NT2/D1 (cell line): ENCODE results near the gene HOXD8.

Experiments used
- DNase-seq: peaks from one replicate; pipeline ENCODE4 v3.0.0-alpha.2; 2011; ENCODE audit warnings: low read depth, low spot score
- H3K27me3 ChIP-seq: 2 replicates; pipeline ENCODE4 v1.6.0; 2011; ENCODE audit warnings: mild to moderate bottlenecking; ENCODE audit not compliant: insufficient read length, insufficient read depth
- H3K36me3 ChIP-seq: 2 replicates; pipeline ENCODE4 v1.6.1; 2011; ENCODE audit warnings: mild to moderate bottlenecking, low read length, mixed read lengths; ENCODE audit not compliant: insufficient read depth, insufficient read length
- H3K4me1 ChIP-seq: 2 replicates; pipeline ENCODE4 v1.5.1; 2011; ENCODE audit not compliant: insufficient read depth, insufficient read length
- H3K4me3 ChIP-seq: 2 replicates; pipeline ENCODE4 v1.5.1; 2011; ENCODE audit warnings: low read depth; ENCODE audit not compliant: insufficient read length
- H3K9ac ChIP-seq: 2 replicates; pipeline ENCODE4 v1.6.0; 2011; ENCODE audit warnings: low read depth; ENCODE audit not compliant: insufficient read length
- H3K9me3 ChIP-seq: 2 replicates; pipeline ENCODE4 v1.5.1; 2011; ENCODE audit warnings: mild to moderate bottlenecking, low read length; ENCODE audit not compliant: insufficient read depth
- SUZ12 ChIP-seq: IDR thresholded peaks from 2 replicates; pipeline ENCODE4 v1.6.1; 2011; ENCODE audit not compliant: insufficient read length, insufficient read depth; ENCODE audit errors: extremely low read depth
- YY1 ChIP-seq: IDR thresholded peaks from 2 replicates; pipeline ENCODE4 v1.6.1; 2011; ENCODE audit not compliant: insufficient read length, insufficient read depth
- ZNF274 ChIP-seq: IDR thresholded peaks from 2 replicates; pipeline ENCODE4 v1.6.1; 2011; ENCODE audit warnings: mild to moderate bottlenecking, low read depth, low read length

Gene HOXD8

DNA sequence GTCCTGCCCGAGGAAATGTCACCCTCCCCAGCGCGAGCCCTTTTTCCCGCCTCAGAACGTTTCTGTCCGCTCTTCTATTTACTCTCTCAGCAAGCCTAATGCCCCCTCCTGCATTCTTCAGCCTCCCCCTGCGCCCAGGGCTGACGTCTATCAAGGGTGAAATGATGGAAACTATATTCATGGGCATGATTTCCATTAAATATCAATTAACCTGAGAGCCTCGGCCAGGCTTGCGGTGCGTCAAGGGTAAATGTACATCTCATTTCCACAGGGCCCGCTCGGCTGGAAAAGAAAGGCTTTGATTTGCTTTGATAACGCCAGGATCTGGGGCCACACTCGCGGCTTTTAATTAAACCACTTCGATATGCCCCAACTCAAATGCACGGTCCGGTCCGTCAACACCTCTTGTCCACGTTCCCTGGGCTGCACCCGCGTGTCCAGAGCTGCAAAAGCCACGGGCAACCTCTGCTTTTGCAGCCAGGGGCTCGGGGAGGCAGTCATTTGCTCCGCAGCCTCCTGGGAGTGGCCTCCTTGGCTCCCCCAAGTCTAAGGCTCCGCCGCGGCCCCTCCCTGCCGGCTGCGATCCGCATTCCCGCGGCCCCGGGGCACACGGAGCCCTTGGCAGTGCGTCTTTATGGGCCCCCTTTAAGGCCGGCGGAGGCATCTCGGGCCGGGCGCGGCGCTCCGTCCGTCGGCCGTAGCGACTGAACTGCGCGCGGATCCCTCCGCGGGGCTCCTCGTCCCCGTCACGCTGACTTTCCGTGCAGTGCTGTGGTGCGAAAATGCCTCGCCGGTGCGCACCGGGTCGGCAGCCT is at the start of gene HOXD8:
TSS of gene HOXD8 (plus strand) at position 724 of the 815 bp plus-strand sequence. CDS start 662 bp downstream, outside the sequence.
- H3K9ac ChIP-seq, result peak within 1 kb of the TSS; percentile 56
- no peaks in the 10 kb centered on the region for H3K9me3 ChIP-seq
- peaks cover 9% of the 10 kb centered on the region for H3K4me1 ChIP-seq
- DNase-seq, result no peak
- peaks cover 99% of the 10 kb centered on the region for H3K27me3 ChIP-seq
- TF ChIP-seq SUZ12, result no peak
- no peak for TF ChIP-seq ZNF274
- peak within 1 kb of the TSS; percentile 39 for H3K4me3 ChIP-seq
- H3K36me3 ChIP-seq, result no peaks in the 10 kb centered on the region

DNA sequence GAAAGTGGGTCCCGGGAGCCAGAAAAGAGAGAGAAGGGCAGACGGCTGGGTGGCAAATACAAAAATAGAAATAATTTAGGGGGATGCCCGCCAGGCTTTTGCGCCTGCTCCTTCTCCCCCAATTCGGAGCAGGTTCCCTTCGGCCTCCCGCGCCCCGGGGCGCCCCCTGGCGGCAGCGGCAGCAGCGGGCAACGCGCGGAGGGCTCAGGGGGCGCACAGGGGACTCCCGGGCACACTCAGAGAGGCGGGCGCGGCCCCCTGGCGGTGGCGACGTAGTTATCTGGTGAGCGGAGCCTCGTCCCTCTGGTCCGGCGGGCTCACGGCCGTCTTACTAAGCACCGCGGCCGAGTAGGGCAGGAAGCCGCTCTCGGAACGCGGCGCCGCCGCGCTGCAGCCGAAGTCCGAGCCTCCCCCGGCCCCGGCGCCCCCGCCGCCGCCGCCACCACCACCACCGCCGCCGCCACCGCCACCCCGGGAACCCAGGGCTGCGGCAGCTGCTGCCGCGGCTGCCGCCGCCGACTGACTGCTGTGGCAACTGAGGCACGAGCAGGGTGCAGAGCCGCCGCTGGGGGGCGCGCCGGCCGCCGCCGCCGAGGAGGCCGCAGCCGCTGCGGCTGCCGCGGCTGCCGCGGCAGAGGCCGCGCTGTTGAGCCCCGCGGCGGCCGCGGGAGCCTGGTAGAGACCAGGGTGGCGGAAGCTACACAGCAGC is 49.5 kb upstream of the HOXD8 start:
- Histone ChIP-seq H3K4me3 (peak overlapping the region; percentile 25), H3K27me3 (peaks cover 47% of the 10 kb centered on the region), H3K9me3 (peaks cover 39% of the 10 kb centered on the region), H3K9ac (no peak overlapping the region), H3K4me1 (no peaks in the 10 kb centered on the region), H3K36me3 (no peaks in the 10 kb centered on the region)
- no peak for TF ChIP-seq SUZ12
- no peak for TF ChIP-seq YY1
- no peak for TF ChIP-seq ZNF274
- no peak for DNase-seq

DNA sequence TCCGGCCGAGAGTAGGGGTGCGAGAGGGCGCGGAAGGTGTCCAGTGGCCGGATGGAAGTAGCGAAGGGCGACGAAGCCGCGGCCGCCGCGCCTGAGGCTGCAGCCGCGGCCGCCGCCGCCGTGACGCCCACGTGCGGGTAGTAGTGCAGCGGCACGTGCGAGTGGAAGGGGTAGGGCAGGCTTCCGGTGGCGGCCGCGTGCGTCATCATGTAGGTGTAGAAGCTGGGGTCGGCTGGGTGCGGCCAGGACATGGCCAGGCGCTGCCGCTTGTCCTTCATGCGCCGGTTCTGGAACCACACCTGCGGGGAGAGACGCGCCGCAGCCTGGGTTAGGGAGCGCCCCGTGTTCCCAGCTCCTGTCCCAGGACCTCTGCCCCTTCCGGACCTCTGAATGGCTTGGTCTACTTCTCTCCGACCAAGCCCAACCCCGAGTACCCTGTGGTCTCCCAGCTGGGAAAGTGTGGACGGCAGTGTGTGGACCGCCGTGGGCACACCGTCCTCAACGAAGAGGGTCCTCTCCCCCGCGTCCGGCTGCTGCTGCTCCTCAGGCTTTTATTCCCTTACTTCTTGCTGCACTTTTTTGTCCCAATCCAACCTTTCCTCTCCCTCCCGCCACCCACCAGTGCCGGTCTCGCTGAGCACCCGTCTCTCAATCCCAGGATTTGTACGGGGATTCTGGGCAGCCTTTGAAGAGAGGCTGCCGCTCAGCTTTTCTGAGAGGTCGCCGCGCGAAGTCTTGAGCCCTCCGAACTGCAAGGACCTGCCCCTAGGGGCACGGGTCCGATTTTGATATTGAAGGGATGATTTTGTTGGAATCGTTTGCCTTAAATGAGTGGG is 48.7 kb upstream of the HOXD8 start:
- Histone ChIP-seq H3K9me3 (peaks cover 39% of the 10 kb centered on the region), H3K27me3 (peaks cover 55% of the 10 kb centered on the region), H3K9ac (no peak overlapping the region), H3K4me1 (no peaks in the 10 kb centered on the region), H3K4me3 (peak overlapping the region; percentile 25), H3K36me3 (no peaks in the 10 kb centered on the region)
- TF ChIP-seq SUZ12, result no peak
- no peak for TF ChIP-seq ZNF274
- no peak for TF ChIP-seq YY1
- DNase-seq, result no peak

DNA sequence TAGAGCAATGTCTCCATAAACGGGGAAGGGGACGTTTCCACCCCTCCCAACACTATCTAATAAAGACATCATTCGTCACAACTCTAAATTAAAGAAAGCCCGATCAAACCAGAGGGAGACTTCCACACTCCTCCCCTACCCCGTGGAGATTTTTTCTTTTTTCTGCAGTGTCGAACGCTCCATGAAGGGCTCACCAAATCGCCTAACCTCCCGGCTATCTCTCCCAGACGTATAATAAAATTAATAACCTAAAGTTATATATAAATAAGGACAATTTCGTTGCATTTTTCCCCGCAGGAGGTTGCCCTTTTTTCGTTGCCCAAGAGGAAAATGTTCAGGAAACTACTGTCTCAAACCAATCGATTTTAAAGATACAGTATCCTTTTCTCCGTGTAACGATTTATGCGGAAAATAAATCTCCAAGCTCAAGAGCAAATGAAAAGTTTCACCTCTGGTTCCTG is 48.1 kb upstream of the HOXD8 start:
- peaks cover 61% of the 10 kb centered on the region for H3K27me3 ChIP-seq

DNA sequence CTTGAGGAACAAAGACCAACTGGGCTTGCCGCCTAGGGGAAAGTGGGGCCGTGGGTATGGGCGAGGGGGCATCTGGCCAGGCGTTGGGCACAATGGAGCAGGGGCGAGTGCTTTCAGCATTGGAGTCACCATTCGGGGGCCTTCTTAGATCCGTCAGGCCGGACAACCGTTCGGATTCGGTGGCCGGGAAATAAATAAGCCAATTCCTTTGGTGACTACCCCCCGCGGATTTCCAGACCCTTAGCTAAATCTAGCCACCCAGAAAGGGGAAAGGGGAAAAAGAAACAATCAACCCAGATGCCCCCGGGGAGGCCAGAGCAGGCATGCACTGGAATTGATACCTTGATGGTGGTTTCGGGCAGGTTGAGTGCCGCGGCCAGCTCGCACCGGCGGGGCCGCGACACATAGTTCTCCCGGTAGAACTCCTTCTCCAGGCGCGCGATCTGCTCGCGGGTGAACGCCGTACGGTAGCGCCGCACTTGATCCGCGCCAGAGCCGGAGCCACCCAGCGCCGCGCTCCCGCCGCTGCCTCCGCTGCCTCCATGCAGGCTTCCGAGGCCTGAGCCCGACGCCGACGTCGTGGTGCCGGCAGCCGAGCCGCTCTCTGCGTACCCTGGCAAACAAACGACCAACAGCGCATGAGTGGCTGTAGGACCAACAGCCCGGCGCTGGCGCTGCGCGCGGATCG is 47.5 kb upstream of the HOXD8 start:
- TF ChIP-seq ZNF274 (no peak), YY1 (no peak), SUZ12 (no peak)
- H3K4me3 ChIP-seq, result no peak overlapping the region
- H3K9me3 ChIP-seq, result peaks cover 39% of the 10 kb centered on the region
- no peaks in the 10 kb centered on the region for H3K4me1 ChIP-seq
- no peak overlapping the region for H3K9ac ChIP-seq
- H3K27me3 ChIP-seq, result peaks cover 67% of the 10 kb centered on the region
- DNase-seq, result no peak
- no peaks in the 10 kb centered on the region for H3K36me3 ChIP-seq

More for the DNA sequence above, 48.1 kb upstream of the HOXD8 start:
- TF ChIP-seq ZNF274 (no peak), YY1 (no peak), SUZ12 (no peak)
- no peaks in the 10 kb centered on the region for H3K4me1 ChIP-seq
- no peak overlapping the region for H3K9ac ChIP-seq
- peaks cover 39% of the 10 kb centered on the region for H3K9me3 ChIP-seq
- DNase-seq, result no peak
- no peak overlapping the region for H3K4me3 ChIP-seq
- H3K36me3 ChIP-seq, result no peaks in the 10 kb centered on the region

DNA sequence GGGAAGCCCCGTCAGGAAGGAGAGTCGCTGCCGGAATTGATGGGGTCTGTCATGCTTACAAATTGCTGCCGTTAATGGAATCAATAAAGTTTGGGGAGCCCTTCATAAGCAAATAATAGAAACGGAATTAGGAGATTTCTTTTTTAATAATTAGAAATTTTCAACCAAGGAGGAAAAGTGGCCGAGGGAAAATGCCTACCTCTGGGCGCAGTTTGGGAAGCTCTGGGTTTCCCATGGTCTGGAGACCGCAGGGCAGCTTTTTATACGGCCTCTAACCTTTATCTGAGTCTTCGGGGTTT is 47.0 kb upstream of the HOXD8 start:
- Histone ChIP-seq H3K9me3 (peaks cover 39% of the 10 kb centered on the region), H3K36me3 (no peaks in the 10 kb centered on the region), H3K9ac (no peak overlapping the region), H3K4me3 (no peak overlapping the region), H3K4me1 (no peaks in the 10 kb centered on the region), H3K27me3 (peaks cover 72% of the 10 kb centered on the region)
- TF ChIP-seq YY1 (no peak), SUZ12 (no peak), ZNF274 (no peak)
- no peak for DNase-seq
